Kidney (tissue), 14 donors: ENCODE measurements around the gene PHACTR2. TPM values are rescaled to one million over a fixed set of nuclear protein-coding genes. Genes with fewer than 3 reads are reported as not detected.

Source experiments
- DNase-seq, 5 donors: peaks; one replicate each; pipeline ENCODE4 v3.0.0-alpha.2; 2013 to 2020
- FAIRE-seq: peaks from 2 replicates; lab custom pipeline; 2012; peaks lifted over from hg19 to GRCh38; lab: Jason Lieb, UNC
- H3K27ac ChIP-seq, 2 donors: one replicate each; pipeline ENCODE4 v1.7.0; 2013; ENCODE audit warnings: low read depth in 2 of 2, low read length in 2 of 2, inconsistent platforms in 1 of 2
- H3K27me3 ChIP-seq: one replicate; pipeline ENCODE4 v1.7.1; 2013; ENCODE audit warnings: low read length, inconsistent platforms; ENCODE audit not compliant: control insufficient read depth, insufficient read depth
- H3K36me3 ChIP-seq, 3 donors: one replicate each; pipeline versions ENCODE4 v1.7.0 to v1.7.1; 2013; ENCODE audit warnings: low read length in 3 of 3, control low read depth in 1 of 3, inconsistent platforms in 1 of 3; ENCODE audit not compliant: insufficient read depth in 3 of 3, control insufficient read depth in 2 of 3
- H3K4me1 ChIP-seq, 3 donors: one replicate each; pipeline versions ENCODE4 v1.7.0 to v1.7.1; 2013; ENCODE audit warnings: low read length in 3 of 3, inconsistent platforms in 1 of 3, low read depth in 1 of 3; ENCODE audit not compliant: control insufficient read depth in 2 of 3, insufficient read depth in 2 of 3
- H3K4me3 ChIP-seq, 3 donors: one replicate each; pipeline versions ENCODE4 v1.7.0 to v1.8.1; 2013; ENCODE audit warnings: low read length in 3 of 3, control low read depth in 1 of 3, inconsistent platforms in 1 of 3
- H3K9ac ChIP-seq, 3 donors: one replicate each; pipeline versions ENCODE4 v1.7.0 to v1.7.1; 2013; ENCODE audit warnings: low read length in 3 of 3, control low read depth in 1 of 3, inconsistent platforms in 1 of 3
- H3K9me3 ChIP-seq, 3 donors: one replicate each; pipeline versions ENCODE4 v1.7.0 to v1.7.1; 2013; ENCODE audit warnings: low read length in 3 of 3, control low read depth in 1 of 3, inconsistent platforms in 1 of 3; ENCODE audit not compliant: control insufficient read depth in 2 of 3, insufficient read depth in 1 of 3
- CTCF ChIP-seq: IDR thresholded peaks from 3 replicates; pipeline ENCODE4 v1.5.1; 2012; ENCODE audit warnings: mild to moderate bottlenecking, moderate library complexity, borderline replicate concordance; ENCODE audit not compliant: insufficient read depth; ENCODE audit errors: extremely low read depth
- intact Hi-C: fragments of 100-400 bp; cut with DNase I; formaldehyde crosslinking; loops from one replicate; pipeline ENCODE4 v1.11.1; 2022
- polyA plus RNA-seq: library from polyadenylated mRNA; stranded (reverse); fragments of 350-450 nt; fragmentation: Illumina TruSeq; extraction: RNeasy Lipid Tissue Mini Kit (QIAGEN cat#74804); gene quantifications from one replicate; pipeline ENCODE4 v1.2.3, GENCODE V29; 2014; ENCODE audit warnings: low read depth, low replicate concordance; ENCODE audit not compliant: insufficient read depth
- total RNA-seq: library from RNA; stranded (reverse); fragmentation: NEBNext Ultra II Directional; extraction: Animal tissue kit (Norgen Biotek cat#: 25700); gene quantifications from one replicate; pipeline ENCODE4 v1.2.1, GENCODE V29; 2021
- donor health status: control.
- donor health status: control.
- donor health status: control.
- donor health status: control.
- donor health status: control.
- donor health status: DM: yes; HTN: yes; CAD: no.
- donor health status: Normal renal cell carcinoma (clear cell type).

PHACTR2 gene
- total and polyA plus RNA-seq, 2 donors from 2014 or later, result 3.5 to 56.1 TPM

GRCh38 chr6:143739341-143739851 is 61.6 kb downstream of the PHACTR2 start:
- H3K4me1 ChIP-seq, result peaks cover 3 to 7% (median 6%) of the 10 kb centered on the region in 3 donors
- H3K9me3 ChIP-seq, result no peaks in the 10 kb centered on the region
- no peaks in the 10 kb centered on the region for H3K27me3 ChIP-seq
- no peaks in the 10 kb centered on the region for H3K36me3 ChIP-seq
- intact Hi-C loops, result no loop called here
- FAIRE-seq, result no peak
- no peak for DNase-seq
- no peak for TF ChIP-seq CTCF
- no peak overlapping the region for H3K9ac ChIP-seq
- H3K27ac ChIP-seq, result no peak overlapping the region
- H3K4me3 ChIP-seq, result no peak overlapping the region

- H3K4me3 ChIP-seq, result no peak overlapping the region
- no peak for FAIRE-seq
- no peaks in the 10 kb centered on the region for H3K36me3 ChIP-seq
- H3K9me3 ChIP-seq, result no peaks in the 10 kb centered on the region
- H3K9ac ChIP-seq, result no peak overlapping the region
- no peak overlapping the region for H3K27ac ChIP-seq
- intact Hi-C loops, result no loop called here
- H3K4me1 ChIP-seq, result peaks cover 3 to 9% (median 8%) of the 10 kb centered on the region in 3 donors
- no peak for TF ChIP-seq CTCF
- H3K27me3 ChIP-seq, result no peaks in the 10 kb centered on the region
- DNase-seq, result no peak
Measured at GRCh38 chr6:143740213-143740612, 62.4 kb downstream of the PHACTR2 start.

- H3K9me3 ChIP-seq, result no peaks in the 10 kb centered on the region
- no peak for TF ChIP-seq CTCF
- DNase-seq (no peak), FAIRE-seq (no peak)
- H3K9ac ChIP-seq, result no peak overlapping the region
- no peak overlapping the region for H3K27ac ChIP-seq
- no peaks in the 10 kb centered on the region for H3K36me3 ChIP-seq
- H3K27me3 ChIP-seq, result no peaks in the 10 kb centered on the region
- no peak overlapping the region for H3K4me3 ChIP-seq
- peaks cover 9 to 16% (median 16%) of the 10 kb centered on the region in 3 donors for H3K4me1 ChIP-seq
- intact Hi-C loops, result no loop called here
Measured at GRCh38 chr6:143741480-143741879, 63.7 kb downstream of the PHACTR2 start.
